Suprapubic skin (tissue), 4 donors: ENCODE measurements around the gene USF1. TPM values are rescaled to one million over a fixed set of nuclear protein-coding genes. Genes with fewer than 3 reads are reported as not detected.
A peak's percentile ranks its signal among the peaks of the same experiment; 100 is the strongest.

ENCODE experiments used
- DNase-seq, 2 donors: peaks; one replicate each; pipeline ENCODE4 v3.0.0-alpha.2; 2019; ENCODE audit warnings: low spot score in 2 of 2
- H3K27ac ChIP-seq: fragments of 200-600 bp; sonication (generic); one replicate; pipeline ENCODE4 v1.5.1; 2019
- H3K27me3 ChIP-seq: fragments of 200-600 bp; sonication (generic); one replicate; pipeline ENCODE4 v1.5.1; 2019
- H3K36me3 ChIP-seq: fragments of 200-600 bp; sonication (generic); one replicate; pipeline ENCODE4 v1.5.1; 2019
- H3K4me1 ChIP-seq: fragments of 200-600 bp; sonication (generic); one replicate; pipeline ENCODE4 v1.5.1; 2019
- H3K4me3 ChIP-seq: fragments of 200-600 bp; sonication (generic); one replicate; pipeline ENCODE4 v1.5.1; 2019; ENCODE audit warnings: mild to moderate bottlenecking
- H3K9me3 ChIP-seq: fragments of 200-600 bp; sonication (generic); one replicate; pipeline ENCODE4 v1.5.1; 2019
- CTCF ChIP-seq, 2 donors: fragments of 200-600 bp in 1 of 2; fragments of 450-650 bp in 1 of 2; sonication (generic) in 1 of 2; IDR thresholded peaks; one replicate each; pipeline ENCODE4 v1.5.1; 2016 to 2019; ENCODE audit warnings: antibody characterized with exemption in 2 of 2, mild to moderate bottlenecking in 1 of 2, moderate library complexity in 1 of 2
- EP300 ChIP-seq: sonication (generic); formaldehyde crosslinking; IDR thresholded peaks from one replicate; pipeline ENCODE4 v1.6.1; 2017; ENCODE audit warnings: antibody characterized with exemption
- POLR2A ChIP-seq, 2 donors: fragments of 450-650 bp; IDR thresholded peaks; one replicate each; pipeline ENCODE4 v1.6.1; 2017; ENCODE audit warnings: antibody characterized with exemption in 2 of 2, mild to moderate bottlenecking in 2 of 2, moderate library complexity in 2 of 2
- POLR2AphosphoS5 ChIP-seq, 3 donors: sonication (generic); formaldehyde crosslinking; IDR thresholded peaks; one replicate each; pipeline ENCODE4 v1.6.1; 2017; ENCODE audit warnings: antibody characterized with exemption in 3 of 3
- WGBS: methylation state at CpG from one replicate; pipeline ENCODE4 v1.1.5; 2018; 5-methylcytosine and 5-hydroxymethylcytosine counted together
- total RNA-seq, 4 donors: library from RNA; depleted of rRNA; stranded (reverse); fragments of >200 nt; gene quantifications; one replicate each; pipeline ENCODE4 v1.1.0, GENCODE V29; 2016

The USF1 gene
- total RNA-seq, 4 donors from 2014 or later, result 33.9 to 88.7 (median 43.7) TPM

- 73% methylated on average over 7 of the region's 10 CpGs for WGBS
- TF ChIP-seq POLR2A (IDR thresholded peaks at IDR 0.05) (no peak), EP300 (no peak), POLR2AphosphoS5 (IDR thresholded peaks at IDR 0.05) (no peak), CTCF (IDR thresholded peaks at IDR 0.05) (no peak)
- no peak for DNase-seq
- Histone ChIP-seq H3K9me3 (no peaks in the 10 kb centered on the region), H3K27ac (peak overlapping the region; percentile 92), H3K4me3 (peak overlapping the region; percentile 45), H3K27me3 (no peaks in the 10 kb centered on the region), H3K4me1 (peaks cover 58% of the 10 kb centered on the region), H3K36me3 (no peaks in the 10 kb centered on the region)
These were observed 38.2 kb upstream of the USF1 start for GRCh38 chr1:161083748-161084596.

- no peaks in the 10 kb centered on the region for H3K27me3 ChIP-seq
- no peaks in the 10 kb centered on the region for H3K36me3 ChIP-seq
- peak; percentile 91 to 95 for DNase-seq
- H3K9me3 ChIP-seq, result no peaks in the 10 kb centered on the region
- TF ChIP-seq POLR2AphosphoS5 (IDR thresholded peaks at IDR 0.05) (peak; percentile 18 to 97 (median 94)), POLR2A (IDR thresholded peaks at IDR 0.05) (no peak)
- WGBS, result 38% methylated on average over 5 of the region's 8 CpGs
- H3K4me1 ChIP-seq, result peaks cover 57% of the 10 kb centered on the region
- peak overlapping the region; percentile 45 for H3K4me3 ChIP-seq
- peak overlapping the region; percentile 92 for H3K27ac ChIP-seq
These were observed 37.4 kb upstream of the USF1 start for GRCh38 chr1:161082996-161083747.

DNA sequence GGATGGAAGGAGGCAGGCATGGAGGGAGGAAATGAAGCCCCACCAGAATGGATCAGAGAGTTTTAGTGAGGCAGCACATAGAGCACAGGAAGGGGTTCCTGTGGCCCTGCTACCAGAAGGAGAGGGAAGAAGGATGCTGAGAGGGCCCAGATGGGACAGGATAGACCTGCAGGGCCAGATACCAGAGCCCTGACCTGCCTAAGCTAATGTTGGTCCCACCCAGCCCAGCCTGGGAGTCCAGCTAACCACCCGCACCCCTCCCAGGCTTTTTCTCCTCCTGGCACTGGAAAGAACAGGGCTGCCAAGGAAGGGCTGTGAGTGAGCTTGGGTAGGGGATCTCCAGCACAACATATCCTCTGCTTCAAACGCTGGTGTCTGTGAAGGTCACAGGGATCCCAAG, 36.7 kb upstream of the USF1 start:
- H3K27ac ChIP-seq, result peak overlapping the region; percentile 92
- DNase-seq, result no peak
- peaks cover 57% of the 10 kb centered on the region for H3K4me1 ChIP-seq
- 65% methylated on average over 2 of the region's 2 CpGs for WGBS
- no peaks in the 10 kb centered on the region for H3K36me3 ChIP-seq
- TF ChIP-seq POLR2A (IDR thresholded peaks at IDR 0.05) (no peak), CTCF (IDR thresholded peaks at IDR 0.05) (no peak), EP300 (no peak), POLR2AphosphoS5 (IDR thresholded peaks at IDR 0.05) (no peak)
- H3K4me3 ChIP-seq, result no peak overlapping the region
- no peaks in the 10 kb centered on the region for H3K27me3 ChIP-seq
- no peaks in the 10 kb centered on the region for H3K9me3 ChIP-seq

GRCh38 chr1:161081519-161081918, 35.7 kb upstream of the USF1 start:
- H3K4me1 ChIP-seq, result peaks cover 57% of the 10 kb centered on the region
- 96% methylated on average over 5 of the region's 5 CpGs for WGBS

More at GRCh38 chr1:161081519-161081918, 35.7 kb upstream of the USF1 start:
- H3K36me3 ChIP-seq, result no peaks in the 10 kb centered on the region
- TF ChIP-seq CTCF (IDR thresholded peaks at IDR 0.05) (no peak), EP300 (no peak), POLR2AphosphoS5 (IDR thresholded peaks at IDR 0.05) (no peak), POLR2A (IDR thresholded peaks at IDR 0.05) (no peak)
- H3K27ac ChIP-seq, result peak overlapping the region; percentile 92
- H3K9me3 ChIP-seq, result no peaks in the 10 kb centered on the region
- no peaks in the 10 kb centered on the region for H3K27me3 ChIP-seq
- no peak for DNase-seq
- H3K4me3 ChIP-seq, result no peak overlapping the region
